IMR-90 (cell line): ENCODE data around the gene COL27A1.

Experiments
- BHLHE40 ChIP-seq: fragments of 150-350 bp; IDR thresholded peaks from 2 replicates; pipeline ENCODE4 v1.6.1; 2016; ENCODE audit warnings: mild to moderate bottlenecking, low read depth, low read length
- CEBPB ChIP-seq: IDR thresholded peaks from 2 replicates; pipeline ENCODE4 v1.6.1; 2012; ENCODE audit warnings: low read depth, low read length, improper control_type of control experiment
- CHD1 ChIP-seq: IDR thresholded peaks from 2 replicates; pipeline ENCODE4 v1.6.1; 2012; ENCODE audit warnings: low read depth, low read length, improper control_type of control experiment
- CTCF ChIP-seq: conservative IDR thresholded peaks from 2 replicates; pipeline ENCODE4 v1.5.1; 2012; ENCODE audit warnings: mild to moderate bottlenecking, low read depth, low read length, improper control_type of control experiment
- MAZ ChIP-seq: IDR thresholded peaks from 2 replicates; pipeline ENCODE4 v1.6.1; 2012; ENCODE audit warnings: low read depth, mild to moderate bottlenecking, low read length, improper control_type of control experiment, moderate library complexity, borderline replicate concordance
- MXI1 ChIP-seq: IDR thresholded peaks from 2 replicates; pipeline ENCODE4 v1.6.1; 2012; ENCODE audit warnings: low read depth, mild to moderate bottlenecking, low read length, moderate library complexity, borderline replicate concordance
- NFE2L2 ChIP-seq: fragments of 150-350 bp; IDR thresholded peaks from 2 replicates; pipeline ENCODE4 v1.6.1; 2016; ENCODE audit warnings: low read depth, mild to moderate bottlenecking, low read length
- POLR2A ChIP-seq: IDR thresholded peaks from 2 replicates; pipeline ENCODE4 v1.6.1; 2012; ENCODE audit warnings: mild to moderate bottlenecking, low read depth, low read length
- RAD21 ChIP-seq: IDR thresholded peaks from 2 replicates; pipeline ENCODE4 v1.6.1; 2012; ENCODE audit warnings: low read length, improper control_type of control experiment
- RCOR1 ChIP-seq: IDR thresholded peaks from 2 replicates; pipeline ENCODE4 v1.6.1; 2012; ENCODE audit warnings: mild to moderate bottlenecking, low read length, improper control_type of control experiment; ENCODE audit not compliant: insufficient replicate concordance
- RFX5 ChIP-seq: IDR thresholded peaks from 2 replicates; pipeline ENCODE4 v1.8.0; 2012; ENCODE audit warnings: low read depth, mild to moderate bottlenecking, low read length, moderate library complexity
- SMC3 ChIP-seq: fragments of 150-350 bp; IDR thresholded peaks from 2 replicates; pipeline ENCODE4 v1.6.1; 2016; ENCODE audit warnings: low read depth, mild to moderate bottlenecking, antibody characterized with exemption, low read length, moderate library complexity
- TF ChIP-seq, protein P1 (sequence below): fragments of 150-350 bp; IDR thresholded peaks from 2 replicates; pipeline ENCODE4 v1.6.1; 2017; ENCODE audit warnings: mild to moderate bottlenecking, antibody characterized with exemption, low read length, low read depth
- TF ChIP-seq, protein P2 (sequence below): fragments of 150-350 bp; IDR thresholded peaks from 2 replicates; pipeline ENCODE4 v1.6.1; 2016; ENCODE audit warnings: low read depth, mild to moderate bottlenecking, low read length, moderate library complexity, borderline replicate concordance

DNA sequence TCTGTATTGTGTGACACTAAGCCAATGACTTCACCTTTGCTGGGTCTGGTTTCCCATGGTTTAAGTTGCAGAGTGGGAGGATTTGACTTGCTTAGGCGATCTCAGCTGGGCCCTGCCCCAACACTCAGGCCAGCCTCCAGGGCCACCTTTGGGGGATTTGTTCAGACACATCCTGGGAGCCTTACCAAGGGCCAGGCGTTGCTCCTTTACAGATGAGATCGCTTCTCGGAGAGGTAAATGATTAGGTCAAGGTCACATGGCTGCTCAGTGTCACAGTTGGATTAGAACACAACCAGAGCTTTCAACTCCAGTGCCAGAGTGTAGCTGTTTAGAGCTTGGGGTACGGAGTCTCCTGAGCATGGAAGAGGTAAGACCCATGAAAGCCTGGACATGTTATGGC is 57.5 kb downstream of the COL27A1 start:
- TF ChIP-seq, protein P1, sequence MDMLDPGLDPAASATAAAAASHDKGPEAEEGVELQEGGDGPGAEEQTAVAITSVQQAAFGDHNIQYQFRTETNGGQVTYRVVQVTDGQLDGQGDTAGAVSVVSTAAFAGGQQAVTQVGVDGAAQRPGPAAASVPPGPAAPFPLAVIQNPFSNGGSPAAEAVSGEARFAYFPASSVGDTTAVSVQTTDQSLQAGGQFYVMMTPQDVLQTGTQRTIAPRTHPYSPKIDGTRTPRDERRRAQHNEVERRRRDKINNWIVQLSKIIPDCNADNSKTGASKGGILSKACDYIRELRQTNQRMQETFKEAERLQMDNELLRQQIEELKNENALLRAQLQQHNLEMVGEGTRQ: no peak
- TF ChIP-seq CTCF (no peak), CEBPB (no peak), POLR2A (no peak), RCOR1 (no peak), MAZ (no peak), BHLHE40 (no peak), SMC3 (no peak), CHD1 (no peak), RAD21 (no peak), MXI1 (no peak), NFE2L2 (no peak), RFX5 (no peak)
- TF ChIP-seq, protein P2, sequence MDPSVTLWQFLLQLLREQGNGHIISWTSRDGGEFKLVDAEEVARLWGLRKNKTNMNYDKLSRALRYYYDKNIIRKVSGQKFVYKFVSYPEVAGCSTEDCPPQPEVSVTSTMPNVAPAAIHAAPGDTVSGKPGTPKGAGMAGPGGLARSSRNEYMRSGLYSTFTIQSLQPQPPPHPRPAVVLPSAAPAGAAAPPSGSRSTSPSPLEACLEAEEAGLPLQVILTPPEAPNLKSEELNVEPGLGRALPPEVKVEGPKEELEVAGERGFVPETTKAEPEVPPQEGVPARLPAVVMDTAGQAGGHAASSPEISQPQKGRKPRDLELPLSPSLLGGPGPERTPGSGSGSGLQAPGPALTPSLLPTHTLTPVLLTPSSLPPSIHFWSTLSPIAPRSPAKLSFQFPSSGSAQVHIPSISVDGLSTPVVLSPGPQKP: no peak
